ENCODE data around the gene RALGPS2.

Gene RALGPS2

GRCh38 chr1:178688244-178688643, 36.8 kb upstream of the RALGPS2 start:
- DNase-seq = no peak
- H2BK5ac ChIP-seq (ENCODE audit: low read depth, low read length, poor library complexity) = no peak overlapping the region
- H3K4me2 ChIP-seq (ENCODE audit: low read length) = no peak overlapping the region
- WGBS (ENCODE audit: extremely low coverage, insufficient coverage, insufficient read length) = no CpG with 5 or more reads among the region's 2 CpGs
- H3K4me1 ChIP-seq (ENCODE audit: control insufficient read depth in 1 of 2, insufficient read depth in 2 of 2, low read length in 2 of 2) = peaks cover 0 to 2% of the 10 kb centered on the region in 2 experiments
- H3K79me2 ChIP-seq (ENCODE audit: control insufficient read depth, insufficient read depth, low read length, poor library complexity) = no peaks in the 10 kb centered on the region
- no peak overlapping the region for H3K18ac ChIP-seq (ENCODE audit: low read length)
- no peaks in the 10 kb centered on the region for H3K36me3 ChIP-seq (ENCODE audit: control insufficient read depth in 1 of 2, insufficient read depth in 2 of 2, low read length in 2 of 2)
- H4K12ac ChIP-seq (ENCODE audit: low read depth, low read length) = no peak overlapping the region
- no peak overlapping the region for H3K4me3 ChIP-seq (ENCODE audit: low read depth, low read length)
- H2AK5ac ChIP-seq (ENCODE audit: low read length) = no peak overlapping the region
- no peaks in the 10 kb centered on the region for H3K79me1 ChIP-seq (ENCODE audit: low read length)
- no peak overlapping the region for H3K9ac ChIP-seq (ENCODE audit: low read length)
- no peak overlapping the region for H3K23ac ChIP-seq (ENCODE audit: low read length)
- H2BK12ac ChIP-seq (ENCODE audit: low read length) = no peak overlapping the region
- H2AFZ ChIP-seq (ENCODE audit: insufficient read depth, low read length, poor library complexity) = no peak overlapping the region
- H3K27ac ChIP-seq (ENCODE audit: low read depth, low read length) = no peak overlapping the region
- no peaks in the 10 kb centered on the region for H3K27me3 ChIP-seq (ENCODE audit: insufficient read depth, low read length)
- no peak overlapping the region for H2BK120ac ChIP-seq (ENCODE audit: insufficient read depth, low read length, poor library complexity)
- H4K8ac ChIP-seq (ENCODE audit: low read depth, low read length) = no peak overlapping the region
- no peak overlapping the region for H4K91ac ChIP-seq (ENCODE audit: low read depth, low read length)
- H3K9me3 ChIP-seq (ENCODE audit: insufficient read depth, low read depth, low read length) = no peaks in the 10 kb centered on the region
- H3K14ac ChIP-seq (ENCODE audit: low read length) = no peak overlapping the region
- no peak overlapping the region for H3K4ac ChIP-seq (ENCODE audit: low read depth, low read length)

DNA sequence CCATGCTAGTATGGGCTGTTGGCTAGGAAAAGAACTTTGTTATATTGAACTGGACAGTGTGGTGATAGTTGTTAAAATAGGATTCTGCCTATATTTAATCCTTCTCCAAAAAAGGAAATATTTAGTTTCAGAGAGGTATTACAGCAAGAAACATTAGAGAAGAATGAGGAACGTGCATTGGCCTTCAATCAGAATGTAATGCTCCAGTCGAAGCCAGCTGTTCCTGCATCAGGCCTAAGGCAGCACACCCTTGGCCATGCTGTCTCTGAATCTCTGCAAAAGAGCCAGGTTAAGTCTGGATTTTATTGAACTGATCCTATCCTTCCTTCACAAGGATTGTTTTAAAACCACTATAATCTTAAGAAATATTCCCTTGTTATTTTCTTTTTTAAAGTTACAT, 35.3 kb upstream of the RALGPS2 start:
- DNase-seq = no peak

GRCh38 chr1:178690496-178690895, 34.5 kb upstream of the RALGPS2 start:
- Histone ChIP-seq H3K23ac (ENCODE audit: low read length) (no peak overlapping the region), H2BK5ac (ENCODE audit: low read depth, low read length, poor library complexity) (no peak overlapping the region), H3K79me2 (ENCODE audit: control insufficient read depth, insufficient read depth, low read length, poor library complexity) (no peaks in the 10 kb centered on the region), H3K4me1 (ENCODE audit: control insufficient read depth in 1 of 2, insufficient read depth in 2 of 2, low read length in 2 of 2) (no peaks in the 10 kb centered on the region), H2BK12ac (ENCODE audit: low read length) (no peak overlapping the region), H3K18ac (ENCODE audit: low read length) (no peak overlapping the region), H3K79me1 (ENCODE audit: low read length) (no peaks in the 10 kb centered on the region), H3K27ac (ENCODE audit: low read depth, low read length) (no peak overlapping the region), H3K9me3 (ENCODE audit: insufficient read depth, low read depth, low read length) (no peaks in the 10 kb centered on the region), H3K4me3 (ENCODE audit: low read depth, low read length) (no peak overlapping the region), H2BK120ac (ENCODE audit: insufficient read depth, low read length, poor library complexity) (no peak overlapping the region), H2AFZ (ENCODE audit: insufficient read depth, low read length, poor library complexity) (no peak overlapping the region), H2AK5ac (ENCODE audit: low read length) (no peak overlapping the region), H3K4ac (ENCODE audit: low read depth, low read length) (no peak overlapping the region), H3K4me2 (ENCODE audit: low read length) (no peak overlapping the region), H4K91ac (ENCODE audit: low read depth, low read length) (no peak overlapping the region), H3K14ac (ENCODE audit: low read length) (no peak overlapping the region), H4K8ac (ENCODE audit: low read depth, low read length) (no peak overlapping the region), H4K12ac (ENCODE audit: low read depth, low read length) (no peak overlapping the region), H3K9ac (ENCODE audit: low read length) (no peak overlapping the region), H3K27me3 (ENCODE audit: insufficient read depth, low read length) (no peaks in the 10 kb centered on the region), H3K36me3 (ENCODE audit: control insufficient read depth in 1 of 2, insufficient read depth in 2 of 2, low read length in 2 of 2) (no peaks in the 10 kb centered on the region)
- no CpG with 5 or more reads among the region's 5 CpGs for WGBS (ENCODE audit: extremely low coverage, insufficient coverage, insufficient read length)
- DNase-seq = no peak

More for the DNA sequence above, 35.3 kb upstream of the RALGPS2 start:
- Histone ChIP-seq H2BK12ac (ENCODE audit: low read length) (no peak overlapping the region), H3K4me3 (ENCODE audit: low read depth, low read length) (no peak overlapping the region), H3K9ac (ENCODE audit: low read length) (no peak overlapping the region), H2AK5ac (ENCODE audit: low read length) (no peak overlapping the region), H2BK120ac (ENCODE audit: insufficient read depth, low read length, poor library complexity) (no peak overlapping the region), H3K4me2 (ENCODE audit: low read length) (no peak overlapping the region), H3K23ac (ENCODE audit: low read length) (no peak overlapping the region), H3K9me3 (ENCODE audit: insufficient read depth, low read depth, low read length) (no peaks in the 10 kb centered on the region), H3K36me3 (ENCODE audit: control insufficient read depth in 1 of 2, insufficient read depth in 2 of 2, low read length in 2 of 2) (no peaks in the 10 kb centered on the region), H4K91ac (ENCODE audit: low read depth, low read length) (no peak overlapping the region), H4K12ac (ENCODE audit: low read depth, low read length) (no peak overlapping the region), H3K79me2 (ENCODE audit: control insufficient read depth, insufficient read depth, low read length, poor library complexity) (no peaks in the 10 kb centered on the region), H3K27me3 (ENCODE audit: insufficient read depth, low read length) (no peaks in the 10 kb centered on the region), H4K8ac (ENCODE audit: low read depth, low read length) (no peak overlapping the region), H3K18ac (ENCODE audit: low read length) (no peak overlapping the region), H3K4ac (ENCODE audit: low read depth, low read length) (no peak overlapping the region), H3K79me1 (ENCODE audit: low read length) (no peaks in the 10 kb centered on the region), H3K27ac (ENCODE audit: low read depth, low read length) (no peak overlapping the region), H3K14ac (ENCODE audit: low read length) (no peak overlapping the region), H3K4me1 (ENCODE audit: control insufficient read depth in 1 of 2, insufficient read depth in 2 of 2, low read length in 2 of 2) (no peaks in the 10 kb centered on the region), H2BK5ac (ENCODE audit: low read depth, low read length, poor library complexity) (no peak overlapping the region), H2AFZ (ENCODE audit: insufficient read depth, low read length, poor library complexity) (no peak overlapping the region)
- WGBS (ENCODE audit: extremely low coverage, insufficient coverage, insufficient read length) = no CpG with 5 or more reads among the region's 2 CpGs

GRCh38 chr1:178692564-178693327, 32.3 kb upstream of the RALGPS2 start:
- no peak overlapping the region for H3K4me3 ChIP-seq (ENCODE audit: low read depth, low read length)
- no peaks in the 10 kb centered on the region for H3K27me3 ChIP-seq (ENCODE audit: insufficient read depth, low read length)
- H3K9me3 ChIP-seq (ENCODE audit: insufficient read depth, low read depth, low read length) = no peaks in the 10 kb centered on the region
- H3K27ac ChIP-seq (ENCODE audit: low read depth, low read length) = no peak overlapping the region
- no peak overlapping the region for H4K12ac ChIP-seq (ENCODE audit: low read depth, low read length)
- no peak overlapping the region for H2AK5ac ChIP-seq (ENCODE audit: low read length)
- no peak overlapping the region for H3K4me2 ChIP-seq (ENCODE audit: low read length)
- no peak overlapping the region for H3K23ac ChIP-seq (ENCODE audit: low read length)
- no peak overlapping the region for H3K18ac ChIP-seq (ENCODE audit: low read length)
- no peaks in the 10 kb centered on the region for H3K4me1 ChIP-seq (ENCODE audit: control insufficient read depth in 1 of 2, insufficient read depth in 2 of 2, low read length in 2 of 2)
- no peak overlapping the region for H2BK12ac ChIP-seq (ENCODE audit: low read length)
- no peak overlapping the region for H3K14ac ChIP-seq (ENCODE audit: low read length)
- H3K79me2 ChIP-seq (ENCODE audit: control insufficient read depth, insufficient read depth, low read length, poor library complexity) = no peaks in the 10 kb centered on the region
- H3K36me3 ChIP-seq (ENCODE audit: control insufficient read depth in 1 of 2, insufficient read depth in 2 of 2, low read length in 2 of 2) = no peaks in the 10 kb centered on the region
- H3K79me1 ChIP-seq (ENCODE audit: low read length) = no peaks in the 10 kb centered on the region
- H4K8ac ChIP-seq (ENCODE audit: low read depth, low read length) = no peak overlapping the region
- no peak overlapping the region for H2BK5ac ChIP-seq (ENCODE audit: low read depth, low read length, poor library complexity)
- no peak for DNase-seq
- H2BK120ac ChIP-seq (ENCODE audit: insufficient read depth, low read length, poor library complexity) = no peak overlapping the region
- no CpG with 5 or more reads among the region's 5 CpGs for WGBS (ENCODE audit: extremely low coverage, insufficient coverage, insufficient read length)
- no peak overlapping the region for H4K91ac ChIP-seq (ENCODE audit: low read depth, low read length)
- H3K9ac ChIP-seq (ENCODE audit: low read length) = no peak overlapping the region
- H3K4ac ChIP-seq (ENCODE audit: low read depth, low read length) = no peak overlapping the region
- no peak overlapping the region for H2AFZ ChIP-seq (ENCODE audit: insufficient read depth, low read length, poor library complexity)
